ENCODE data around the gene ESM1. TPM values are rescaled to one million over a fixed set of nuclear protein-coding genes. Genes with fewer than 3 reads are reported as not detected.
"Not testable (repeated sequence)": the region's sequence is repeated elsewhere in the genome, so short reads cannot be mapped to it uniquely, and the experiment has no call there.

The ESM1 gene
- total RNA-seq, 2 experiments from 2014 or later, result not detected

DNA sequence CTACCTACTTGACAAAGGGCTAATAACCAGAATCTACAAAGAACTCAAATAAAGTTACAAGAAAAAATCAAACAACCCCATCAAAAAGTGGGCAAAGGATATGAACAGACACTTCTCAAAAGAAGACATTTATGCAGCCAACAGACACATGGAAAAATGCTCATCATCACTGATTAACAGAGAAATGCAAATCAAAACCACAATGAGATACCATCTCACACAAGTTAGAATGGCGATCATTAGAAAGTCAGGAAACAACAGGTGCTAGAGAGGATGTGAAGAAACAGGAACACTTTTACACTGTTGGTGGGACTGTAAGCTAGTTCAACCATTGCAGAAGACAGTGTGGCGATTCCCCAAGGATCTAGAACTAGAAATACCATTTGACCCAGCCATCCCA, 16.8 kb upstream of the ESM1 start:
- peaks cover 29% of the 10 kb centered on the region for H3K4me1 Mint-ChIP-seq
- H3K4me3 Mint-ChIP-seq, POLR2A ChIA-PET, DNase-seq, H3K27me3 Mint-ChIP-seq: not testable (repeated sequence)
- peaks cover 22% of the 10 kb centered on the region for H3K9me3 Mint-ChIP-seq
- peak overlapping the region; percentile 3 for H3K27ac Mint-ChIP-seq
- peaks cover 24% of the 10 kb centered on the region for H3K36me3 Mint-ChIP-seq (ENCODE audit: low read depth)
- CTCF ChIA-PET, result interaction anchor here (1.2 kb wide), 1 partner anchor 13 kb away, joined by 4 read pairs; no protein-coding TSS in a partner anchor

DNA sequence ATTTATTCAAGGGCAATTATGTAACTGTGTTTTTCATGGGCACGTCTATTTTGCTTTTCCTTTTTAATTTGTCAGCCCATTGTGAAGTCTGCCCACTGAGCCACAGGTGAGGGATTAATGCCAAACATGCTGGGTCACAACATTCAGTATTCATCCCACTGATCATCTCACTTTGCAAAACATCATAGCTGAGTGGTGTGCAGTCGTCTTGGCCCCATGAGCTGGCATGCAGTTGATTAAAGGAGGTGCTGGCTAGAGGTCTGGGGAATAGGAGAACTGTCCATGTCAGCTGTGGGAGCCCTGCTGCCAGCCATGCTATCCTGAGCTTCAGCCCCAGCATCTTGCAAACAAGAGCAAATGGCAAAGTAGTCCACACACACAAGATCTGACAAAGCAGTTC, 11.7 kb upstream of the ESM1 start:
- CTCF ChIA-PET, result interaction anchor here (1.0 to 1.5 kb wide), 3 partner anchors 14 to 139 kb away, joined by 3 to 6 read pairs (median 3); no protein-coding TSS in a partner anchor
- H3K4me3 Mint-ChIP-seq, result no peak overlapping the region
- DNase-seq, result no peak
- POLR2A ChIA-PET, result no interaction called here
- H3K27me3 Mint-ChIP-seq, result peaks cover 9% of the 10 kb centered on the region
- H3K4me1 Mint-ChIP-seq, result peaks cover 26% of the 10 kb centered on the region
- H3K9me3 Mint-ChIP-seq, result peaks cover 19% of the 10 kb centered on the region
- no peak overlapping the region for H3K27ac Mint-ChIP-seq
- H3K36me3 Mint-ChIP-seq (ENCODE audit: low read depth), result peaks cover 23% of the 10 kb centered on the region

DNA sequence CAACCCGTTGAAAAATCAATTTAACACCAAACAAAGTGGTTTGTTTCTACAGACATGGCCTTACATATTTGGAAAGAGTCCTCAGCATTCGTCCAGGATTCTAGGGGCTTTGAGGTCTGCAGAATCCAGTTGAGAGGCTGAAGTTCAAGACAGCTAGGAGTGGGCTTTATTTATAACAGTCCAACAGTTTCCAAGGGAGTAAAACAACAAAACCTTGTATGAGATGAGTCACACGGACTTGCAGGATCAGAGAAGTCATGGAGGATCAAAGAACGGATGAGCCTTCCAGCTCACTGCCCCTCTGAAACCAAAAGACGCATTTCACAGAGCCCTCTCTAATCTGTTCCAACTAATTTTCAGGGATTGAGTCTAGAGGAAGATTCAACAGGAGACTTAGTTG, 11.1 kb upstream of the ESM1 start:
- H3K4me3 Mint-ChIP-seq, result no peak overlapping the region
- H3K36me3 Mint-ChIP-seq (ENCODE audit: low read depth), result peaks cover 21% of the 10 kb centered on the region
- H3K27ac Mint-ChIP-seq, result no peak overlapping the region
- ChIA-PET CTCF (interaction anchor here (1.2 kb wide), 1 partner anchor 139 kb away, joined by 3 read pairs; no protein-coding TSS in a partner anchor), POLR2A (no interaction called here)
- peaks cover 20% of the 10 kb centered on the region for H3K4me1 Mint-ChIP-seq
- peaks cover 19% of the 10 kb centered on the region for H3K9me3 Mint-ChIP-seq
- DNase-seq, result no peak
- H3K27me3 Mint-ChIP-seq, result peaks cover 9% of the 10 kb centered on the region

DNA sequence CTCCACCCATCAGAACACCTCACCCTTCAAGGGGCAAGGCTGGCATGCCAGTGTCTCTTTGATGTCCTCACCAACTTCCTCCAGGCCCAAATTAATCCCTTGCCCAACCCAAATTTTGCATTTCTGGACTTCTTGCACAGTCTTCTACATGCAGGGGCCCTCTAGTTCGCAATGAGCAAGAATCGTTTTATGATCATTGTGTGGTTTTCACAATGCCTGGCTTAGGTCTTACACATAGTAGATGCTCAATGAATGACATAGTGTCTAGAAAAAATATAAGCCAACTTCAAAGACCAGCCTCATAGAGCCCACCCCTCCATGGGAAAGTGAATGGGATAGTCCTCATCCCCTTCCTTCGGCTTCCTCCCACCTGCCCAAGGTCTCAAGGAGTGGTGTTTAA, 9.8 kb upstream of the ESM1 start:
- Mint-ChIP-seq H3K4me1 (peaks cover 23% of the 10 kb centered on the region), H3K36me3 (ENCODE audit: low read depth) (peaks cover 17% of the 10 kb centered on the region), H3K4me3 (no peak overlapping the region), H3K9me3 (peaks cover 15% of the 10 kb centered on the region), H3K27ac (no peak overlapping the region), H3K27me3 (peaks cover 4% of the 10 kb centered on the region)
- ChIA-PET CTCF (no interaction called here), POLR2A (no interaction called here)
- no peak for DNase-seq

DNA sequence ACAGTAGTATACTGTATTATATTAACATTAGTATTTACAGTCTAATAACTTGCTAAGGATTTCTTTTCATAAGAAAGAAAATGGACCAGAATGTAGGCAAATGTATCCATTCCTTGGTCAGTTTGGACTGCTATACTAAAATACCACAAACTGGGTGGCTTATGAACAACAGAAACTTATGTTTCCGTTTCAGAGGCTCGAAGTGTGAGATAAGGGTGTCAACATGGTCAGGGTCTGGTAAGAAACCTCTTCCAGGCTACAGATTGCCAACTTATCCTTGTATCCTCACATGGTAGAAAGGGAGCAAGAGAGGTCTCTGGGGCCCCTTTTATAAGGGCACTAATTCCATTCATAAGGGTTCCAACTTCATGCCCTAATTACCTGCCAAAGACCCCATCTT, 9.2 kb upstream of the ESM1 start:
- Mint-ChIP-seq H3K27ac (no peak overlapping the region), H3K4me3 (no peak overlapping the region), H3K27me3 (peaks cover 4% of the 10 kb centered on the region), H3K9me3 (peaks cover 11% of the 10 kb centered on the region), H3K4me1 (peaks cover 25% of the 10 kb centered on the region), H3K36me3 (ENCODE audit: low read depth) (peaks cover 13% of the 10 kb centered on the region)
- CTCF ChIA-PET, result no interaction called here
- no peak for DNase-seq
- POLR2A ChIA-PET, result no interaction called here

DNA sequence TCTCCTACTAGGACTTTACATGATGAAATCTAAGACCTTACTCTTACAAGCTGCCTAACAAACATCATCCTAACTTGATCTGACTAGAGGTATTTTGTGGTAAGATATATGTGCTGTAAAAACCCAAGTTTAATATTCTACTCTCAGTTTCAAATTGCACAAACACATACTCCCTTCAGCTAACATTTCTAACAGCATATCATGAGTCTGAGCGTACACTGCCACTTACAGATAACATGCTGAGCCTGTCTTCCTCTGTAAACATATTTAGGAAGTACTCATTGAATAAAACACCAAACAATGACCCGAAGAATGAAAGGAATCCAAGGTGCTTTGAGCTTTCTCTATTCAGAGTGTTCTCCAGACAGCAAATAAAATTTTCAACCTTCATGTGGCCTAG, 7.9 kb upstream of the ESM1 start:
- peaks cover 8% of the 10 kb centered on the region for H3K9me3 Mint-ChIP-seq
- H3K4me1 Mint-ChIP-seq, result peaks cover 33% of the 10 kb centered on the region
- peaks cover 2% of the 10 kb centered on the region for H3K27me3 Mint-ChIP-seq
- H3K4me3 Mint-ChIP-seq, result no peak overlapping the region
- no peak for DNase-seq
- CTCF ChIA-PET, result no interaction called here
- no peak overlapping the region for H3K27ac Mint-ChIP-seq
- POLR2A ChIA-PET, result no interaction called here
- peaks cover 9% of the 10 kb centered on the region for H3K36me3 Mint-ChIP-seq (ENCODE audit: low read depth)

DNA sequence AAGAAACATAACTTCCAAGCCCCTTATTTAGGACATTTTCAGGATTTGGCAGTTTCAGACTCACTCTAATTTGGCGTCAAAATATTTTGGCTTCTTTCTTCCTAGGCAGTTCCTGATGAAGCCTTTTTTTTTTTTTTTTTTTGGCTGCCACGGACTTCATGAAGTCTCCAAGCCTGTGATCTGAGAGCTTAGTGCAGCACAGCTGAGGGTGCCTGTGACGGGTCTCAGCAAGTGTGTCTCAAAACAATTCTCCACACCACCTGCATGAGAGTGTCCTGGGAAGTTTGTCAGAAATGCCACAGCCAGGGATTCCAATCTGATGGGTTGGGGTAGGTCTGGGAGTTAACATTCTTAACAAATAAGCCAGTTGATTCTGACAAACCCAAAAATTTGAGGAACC, 6.0 kb upstream of the ESM1 start:
- ChIA-PET CTCF (interaction anchor here (0.9 kb wide), 1 partner anchor 8 kb away, joined by 3 read pairs; no protein-coding TSS in a partner anchor), POLR2A (no interaction called here)
- peaks cover 11% of the 10 kb centered on the region for H3K9me3 Mint-ChIP-seq
- H3K27me3 Mint-ChIP-seq, result peaks cover 2% of the 10 kb centered on the region
- DNase-seq, result no peak
- no peak overlapping the region for H3K4me3 Mint-ChIP-seq
- H3K36me3 Mint-ChIP-seq (ENCODE audit: low read depth), result peaks cover 14% of the 10 kb centered on the region
- peaks cover 50% of the 10 kb centered on the region for H3K4me1 Mint-ChIP-seq
- H3K27ac Mint-ChIP-seq, result no peak overlapping the region

DNA sequence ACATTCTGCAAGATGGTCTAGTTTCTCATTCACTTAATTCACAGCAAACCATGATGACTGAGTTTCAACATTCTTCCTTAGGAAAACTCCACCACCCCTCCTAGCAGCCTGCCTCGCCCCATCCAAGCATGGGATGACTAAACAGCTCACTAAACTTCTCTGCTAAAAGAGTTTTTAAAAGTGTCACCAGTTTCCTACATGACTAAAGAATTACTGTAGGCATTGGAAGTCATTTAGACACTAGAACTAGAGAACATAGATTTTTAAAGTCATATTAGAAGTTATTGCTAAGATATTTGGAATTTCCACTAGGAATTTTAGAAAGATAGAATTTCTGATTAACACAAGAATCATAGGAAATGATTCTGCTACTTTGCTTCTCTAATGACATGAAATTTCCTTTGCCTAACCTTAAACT, 5.5 kb upstream of the ESM1 start:
- Mint-ChIP-seq H3K4me3 (no peak overlapping the region), H3K27me3 (peaks cover 7% of the 10 kb centered on the region), H3K4me1 (peaks cover 56% of the 10 kb centered on the region), H3K9me3 (peaks cover 11% of the 10 kb centered on the region), H3K36me3 (ENCODE audit: low read depth) (peaks cover 14% of the 10 kb centered on the region), H3K27ac (no peak overlapping the region)
- ChIA-PET CTCF (interaction anchor here (0.9 to 2.1 kb wide), 4 partner anchors 8 to 26 kb away, joined by 3 to 5 read pairs (median 3); no protein-coding TSS in a partner anchor), POLR2A (interaction anchor here (1.3 kb wide), 1 partner anchor 10 kb away, joined by 3 read pairs; no protein-coding TSS in a partner anchor)
- DNase-seq, result no peak

DNA sequence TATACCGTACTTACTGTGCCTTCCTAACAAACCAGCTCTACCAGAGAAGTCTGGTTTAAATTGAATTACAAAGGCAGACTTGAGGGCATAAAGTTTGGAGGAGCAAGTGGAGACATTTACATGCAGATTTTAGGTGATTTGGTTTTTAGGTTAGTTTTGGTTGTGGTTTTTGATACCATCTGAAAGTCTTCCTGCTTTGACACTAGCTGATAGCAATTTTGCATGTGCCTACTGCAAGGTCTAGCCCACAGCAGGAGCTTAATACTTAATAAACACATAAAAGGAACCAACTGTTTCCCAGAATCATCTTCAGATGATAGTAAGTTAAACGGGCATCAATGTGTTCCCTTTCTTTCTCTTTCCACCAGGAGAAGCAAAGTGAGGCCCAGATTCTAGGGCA, 3.4 kb upstream of the ESM1 start:
- Mint-ChIP-seq H3K9me3 (peaks cover 7% of the 10 kb centered on the region), H3K4me3 (no peak overlapping the region), H3K27me3 (peaks cover 21% of the 10 kb centered on the region), H3K4me1 (peaks cover 63% of the 10 kb centered on the region), H3K27ac (peak overlapping the region; percentile 70), H3K36me3 (ENCODE audit: low read depth) (peaks cover 17% of the 10 kb centered on the region)
- no peak for DNase-seq
- ChIA-PET CTCF (interaction anchor here (0.6 to 2.1 kb wide), 4 partner anchors 13 to 613 kb away, joined by 3 to 5 read pairs (median 4); no protein-coding TSS in a partner anchor), POLR2A (no interaction called here)

DNA sequence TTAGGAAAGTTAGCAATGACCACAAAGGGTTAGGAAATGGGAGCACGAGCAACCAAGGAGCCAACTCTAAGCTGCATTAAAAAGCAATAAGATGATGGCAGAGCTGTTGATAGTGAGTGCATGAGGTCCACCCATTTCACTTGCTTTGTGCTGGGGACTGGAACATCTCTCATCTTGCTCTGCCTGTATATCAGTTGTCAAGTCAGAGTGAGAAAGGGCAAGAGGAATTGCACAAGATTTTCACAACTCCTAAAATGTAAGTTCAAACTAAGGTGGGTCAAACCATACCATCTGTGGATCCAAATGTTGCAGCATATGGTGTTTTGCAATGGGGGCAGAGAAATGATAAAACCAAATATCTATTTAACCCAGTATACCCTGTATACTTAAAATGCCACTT, 2.8 kb upstream of the ESM1 start:
- DNase-seq, result no peak
- no peak overlapping the region for H3K4me3 Mint-ChIP-seq
- peaks cover 21% of the 10 kb centered on the region for H3K27me3 Mint-ChIP-seq
- ChIA-PET POLR2A (no interaction called here), CTCF (interaction anchor here (0.6 to 1.0 kb wide), 3 partner anchors 43 to 1206 kb away, joined by 3 to 4 read pairs (median 4); no protein-coding TSS in a partner anchor)
- H3K9me3 Mint-ChIP-seq, result peaks cover 7% of the 10 kb centered on the region
- H3K36me3 Mint-ChIP-seq (ENCODE audit: low read depth), result peaks cover 16% of the 10 kb centered on the region
- H3K4me1 Mint-ChIP-seq, result peaks cover 66% of the 10 kb centered on the region
- no peak overlapping the region for H3K27ac Mint-ChIP-seq

DNA sequence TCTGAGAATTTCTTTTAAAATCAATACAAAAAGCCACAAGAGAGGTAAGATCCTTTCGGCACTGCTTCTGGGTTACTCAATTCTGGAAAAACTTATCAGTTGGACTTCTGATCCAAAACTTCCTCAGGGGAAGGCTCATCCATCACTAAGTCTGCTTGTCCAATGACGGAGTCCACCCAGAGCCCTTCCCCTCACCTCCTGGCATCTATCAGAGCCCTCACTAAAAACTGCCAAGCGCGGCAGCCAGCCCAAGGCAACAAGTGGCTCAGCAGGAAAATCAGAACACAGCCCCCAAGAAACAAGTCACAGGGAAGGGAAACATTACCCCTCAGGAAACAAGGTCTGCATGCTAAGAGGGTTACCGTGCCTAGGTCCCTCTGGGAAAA, 869 bp upstream of the ESM1 start:
- POLR2A ChIA-PET, result no interaction called here
- peaks cover 65% of the 10 kb centered on the region for H3K4me1 Mint-ChIP-seq

DNA sequence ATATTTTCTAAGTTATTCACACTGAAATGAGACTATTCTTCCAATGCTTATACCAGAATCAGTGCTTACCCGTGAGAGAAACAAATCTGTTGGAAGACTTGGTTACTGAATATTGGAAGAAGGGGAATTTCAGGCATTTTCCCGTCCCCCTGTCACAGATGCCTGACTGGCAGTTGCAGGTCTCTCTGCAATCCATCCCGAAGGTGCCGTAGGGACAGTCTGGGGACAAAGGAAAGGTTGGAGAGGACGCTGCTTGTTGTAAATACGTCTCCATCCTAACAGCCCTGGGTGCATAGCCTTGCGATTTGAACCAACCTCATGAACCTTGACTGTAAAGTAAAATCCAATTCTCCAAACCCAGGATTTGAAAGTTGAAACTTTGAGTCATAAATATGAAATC, 3.5 kb downstream of the ESM1 start:
- CTCF ChIA-PET, result interaction anchor here (1.2 to 2.9 kb wide), 2 partner anchors 16 to 34 kb away, joined by 3 to 6 read pairs; no protein-coding TSS in a partner anchor
- H3K27ac Mint-ChIP-seq, result no peak overlapping the region

More for the DNA sequence above, 869 bp upstream of the ESM1 start:
- Mint-ChIP-seq H3K36me3 (ENCODE audit: low read depth) (peaks cover 14% of the 10 kb centered on the region), H3K27ac (peak overlapping the region; percentile 2), H3K27me3 (peaks cover 32% of the 10 kb centered on the region), H3K4me3 (no peak overlapping the region), H3K9me3 (peaks cover 7% of the 10 kb centered on the region)
- no peak for DNase-seq
- CTCF ChIA-PET, result interaction anchor here (1.0 to 1.5 kb wide), 3 partner anchors 11 to 144 kb away, joined by 3 to 5 read pairs (median 3); no protein-coding TSS in a partner anchor

DNA sequence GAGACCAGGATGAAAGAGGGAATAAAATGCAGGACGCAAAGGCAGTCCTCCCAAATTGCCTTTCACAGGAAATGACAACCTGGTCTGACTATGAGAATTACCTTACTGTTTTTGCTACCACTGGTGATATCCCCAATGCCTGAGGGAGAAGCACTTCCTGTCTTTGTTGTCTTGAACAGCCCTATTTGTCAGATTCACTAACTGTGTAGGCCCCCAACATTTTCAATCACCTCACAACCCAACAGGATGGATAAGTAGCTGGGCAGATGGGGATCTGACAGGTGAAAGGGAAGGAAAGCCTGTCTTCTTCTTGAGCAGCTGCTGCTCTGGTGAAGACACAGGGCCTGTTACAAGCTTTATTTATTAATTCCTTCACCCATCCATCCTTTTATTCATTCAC, 9.7 kb downstream of the ESM1 start:
- Mint-ChIP-seq H3K9me3 (peaks cover 2% of the 10 kb centered on the region), H3K36me3 (ENCODE audit: low read depth) (peaks cover 2% of the 10 kb centered on the region), H3K4me3 (no peak overlapping the region), H3K4me1 (peaks cover 8% of the 10 kb centered on the region), H3K27ac (no peak overlapping the region), H3K27me3 (peaks cover 17% of the 10 kb centered on the region)
- DNase-seq, result no peak
- CTCF ChIA-PET, result interaction anchor here (0.6 to 2.0 kb wide), 5 partner anchors 10 to 1127 kb away, joined by 3 to 8 read pairs (median 5); partner anchors contain the start of gene ESM1
- POLR2A ChIA-PET, result no interaction called here

More for the DNA sequence above, 3.5 kb downstream of the ESM1 start:
- H3K4me1 Mint-ChIP-seq, result peaks cover 31% of the 10 kb centered on the region
- H3K9me3 Mint-ChIP-seq, result peaks cover 4% of the 10 kb centered on the region
- H3K27me3 Mint-ChIP-seq, result peaks cover 44% of the 10 kb centered on the region
- DNase-seq, result no peak
- POLR2A ChIA-PET, result no interaction called here
- no peak overlapping the region for H3K4me3 Mint-ChIP-seq
- H3K36me3 Mint-ChIP-seq (ENCODE audit: low read depth), result peaks cover 6% of the 10 kb centered on the region

Data from activated CD4-positive, alpha-beta T cell treated with anti-CD3 and anti-CD28 coated beads, Interleukin-2, amount 10 ng/mL, durations not matched to agents 7 days and 5 days (primary cell).